Mesendoderm (in vitro differentiated cells): Measurements from ENCODE around the gene TNIK.

Source experiments
- DNase-seq: peaks from one replicate; pipeline ENCODE4 v3.0.0; 2013
- H2AK5ac ChIP-seq: 2 replicates; pipeline ENCODE4 v1.6.1; 2013; ENCODE audit warnings: low read length, inconsistent platforms
- H2BK120ac ChIP-seq: 2 replicates; pipeline ENCODE4 v1.6.1; 2013; ENCODE audit warnings: low read depth, mild to moderate bottlenecking, low read length, moderate library complexity, mixed read lengths
- H2BK15ac ChIP-seq: replicated peaks from 2 replicates; pipeline ENCODE4 v1.6.1; 2013; ENCODE audit warnings: low read depth, mild to moderate bottlenecking, moderate library complexity
- H2BK5ac ChIP-seq: 2 replicates; pipeline ENCODE4 v1.6.1; 2013; ENCODE audit warnings: low read length, inconsistent platforms
- H3K18ac ChIP-seq: 2 replicates; pipeline ENCODE4 v1.6.1; 2013; ENCODE audit warnings: mild to moderate bottlenecking, low read length, mixed read lengths
- H3K23ac ChIP-seq: one replicate; pipeline ENCODE4 v1.6.1; 2013; ENCODE audit warnings: low read length
- H3K27ac ChIP-seq: 2 replicates; pipeline ENCODE4 v1.5.1; 2013; ENCODE audit warnings: low read depth, mild to moderate bottlenecking, inconsistent platforms, low read length, moderate library complexity
- H3K27me3 ChIP-seq: 2 replicates; pipeline ENCODE4 v1.6.1; 2013; ENCODE audit warnings: low read length, control low read depth, mild to moderate bottlenecking, inconsistent platforms; ENCODE audit not compliant: insufficient read depth, poor library complexity
- H3K36me3 ChIP-seq: 2 replicates; pipeline ENCODE4 v1.6.1; 2013; ENCODE audit warnings: low read length, inconsistent platforms; ENCODE audit not compliant: control insufficient read depth, insufficient read depth
- H3K4ac ChIP-seq: one replicate; pipeline ENCODE4 v1.6.1; 2013; ENCODE audit warnings: low read depth, mild to moderate bottlenecking, low read length, moderate library complexity
- H3K4me1 ChIP-seq: 2 replicates; pipeline ENCODE4 v1.6.1; 2013; ENCODE audit warnings: low read depth, low read length, inconsistent platforms; ENCODE audit not compliant: control insufficient read depth
- H3K4me2 ChIP-seq: 2 replicates; pipeline ENCODE4 v1.6.1; 2013; ENCODE audit warnings: low read length
- H3K4me3 ChIP-seq: 2 replicates; pipeline ENCODE4 v1.5.1; 2013; ENCODE audit warnings: mild to moderate bottlenecking, low read length
- H3K56ac ChIP-seq: one replicate; pipeline ENCODE4 v1.6.1; 2013; ENCODE audit warnings: low read length
- H3K79me1 ChIP-seq: 2 replicates; pipeline ENCODE4 v1.6.1; 2013; ENCODE audit warnings: low read length, inconsistent platforms
- H3K79me2 ChIP-seq: 2 replicates; pipeline ENCODE4 v1.6.1; 2013; ENCODE audit warnings: mild to moderate bottlenecking, low read length; ENCODE audit not compliant: control insufficient read depth, insufficient read depth
- H3K9ac ChIP-seq: 2 replicates; pipeline ENCODE4 v1.6.1; 2013; ENCODE audit warnings: low read length, inconsistent platforms
- H4K5ac ChIP-seq: one replicate; pipeline ENCODE4 v1.6.1; 2013; ENCODE audit warnings: low read length
- H4K8ac ChIP-seq: one replicate; pipeline ENCODE4 v1.6.1; 2013; ENCODE audit warnings: low read depth, mild to moderate bottlenecking, control low read depth, low read length, moderate library complexity
- WGBS: extraction: QIAGEN DNeasy Blood & Tissue Kit; methylation state at CpG from one replicate; pipeline ENCODE4 v1.1.7; 2013; ENCODE audit warnings: low lambda C conversion rate, missing lambda C conversion rate; ENCODE audit not compliant: insufficient coverage; ENCODE audit errors: extremely low coverage; 5-methylcytosine and 5-hydroxymethylcytosine counted together

The TNIK gene

GRCh38 chr3:171181907-171182690, 278.1 kb downstream of the TNIK start:
- H3K27me3 ChIP-seq, result no peaks in the 10 kb centered on the region
- no CpG with 5 or more reads among the region's 4 CpGs for WGBS
- H3K4me1 ChIP-seq, result peaks cover 7% of the 10 kb centered on the region
- H3K4me2 ChIP-seq, result no peak overlapping the region
- H3K27ac ChIP-seq, result no peak overlapping the region
- H3K36me3 ChIP-seq, result no peaks in the 10 kb centered on the region
- DNase-seq, result no peak
- no peak overlapping the region for H2AK5ac ChIP-seq
- no peak overlapping the region for H2BK120ac ChIP-seq
- no peak overlapping the region for H3K4me3 ChIP-seq
- no peak overlapping the region for H3K9ac ChIP-seq
- no peaks in the 10 kb centered on the region for H3K79me1 ChIP-seq
- no peak overlapping the region for H3K23ac ChIP-seq
- no peak overlapping the region for H3K18ac ChIP-seq
- H3K4ac ChIP-seq, result no peak overlapping the region
- H2BK15ac ChIP-seq, result no peak overlapping the region
- no peak overlapping the region for H4K5ac ChIP-seq
- H2BK5ac ChIP-seq, result no peak overlapping the region
- no peaks in the 10 kb centered on the region for H3K79me2 ChIP-seq
- no peak overlapping the region for H4K8ac ChIP-seq
- H3K56ac ChIP-seq, result no peak overlapping the region

- no peak overlapping the region for H3K4me3 ChIP-seq
- H3K23ac ChIP-seq, result no peak overlapping the region
- no peak overlapping the region for H3K4me2 ChIP-seq
- no peak for DNase-seq
- H3K56ac ChIP-seq, result no peak overlapping the region
- no peak overlapping the region for H2BK120ac ChIP-seq
- no peak overlapping the region for H2AK5ac ChIP-seq
- no peak overlapping the region for H2BK5ac ChIP-seq
- H3K4ac ChIP-seq, result no peak overlapping the region
- H4K8ac ChIP-seq, result no peak overlapping the region
- no peak overlapping the region for H3K27ac ChIP-seq
- no peak overlapping the region for H4K5ac ChIP-seq
- no peaks in the 10 kb centered on the region for H3K79me2 ChIP-seq
- H3K18ac ChIP-seq, result no peak overlapping the region
- H2BK15ac ChIP-seq, result no peak overlapping the region
- no peaks in the 10 kb centered on the region for H3K79me1 ChIP-seq
- H3K9ac ChIP-seq, result no peak overlapping the region
- no peaks in the 10 kb centered on the region for H3K4me1 ChIP-seq
- no peaks in the 10 kb centered on the region for H3K36me3 ChIP-seq
- no peaks in the 10 kb centered on the region for H3K27me3 ChIP-seq
These were observed 281.5 kb downstream of the TNIK start for GRCh38 chr3:171178714-171179113.

DNA sequence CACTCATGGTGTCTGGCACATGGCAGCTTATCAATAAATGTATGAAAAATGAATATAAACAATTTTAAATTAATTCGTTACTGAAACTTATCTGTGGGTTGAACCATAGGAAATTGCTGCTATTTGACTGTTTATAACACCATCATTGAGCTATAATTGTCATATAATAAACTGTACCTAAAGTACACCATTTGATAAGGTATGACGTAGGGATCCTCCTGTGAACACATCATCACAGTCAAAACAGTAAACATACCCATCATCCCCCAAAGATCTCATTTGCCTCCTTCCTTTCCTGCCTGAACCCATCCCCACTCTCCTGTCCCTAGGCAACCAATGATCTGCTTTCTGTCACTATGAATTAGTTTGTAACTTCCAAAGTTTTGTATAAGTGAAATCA, 282.7 kb downstream of the TNIK start:
- Histone ChIP-seq H3K27ac (no peak overlapping the region), H2AK5ac (no peak overlapping the region)
- WGBS, result no CpG with 5 or more reads among the region's 2 CpGs

DNA sequence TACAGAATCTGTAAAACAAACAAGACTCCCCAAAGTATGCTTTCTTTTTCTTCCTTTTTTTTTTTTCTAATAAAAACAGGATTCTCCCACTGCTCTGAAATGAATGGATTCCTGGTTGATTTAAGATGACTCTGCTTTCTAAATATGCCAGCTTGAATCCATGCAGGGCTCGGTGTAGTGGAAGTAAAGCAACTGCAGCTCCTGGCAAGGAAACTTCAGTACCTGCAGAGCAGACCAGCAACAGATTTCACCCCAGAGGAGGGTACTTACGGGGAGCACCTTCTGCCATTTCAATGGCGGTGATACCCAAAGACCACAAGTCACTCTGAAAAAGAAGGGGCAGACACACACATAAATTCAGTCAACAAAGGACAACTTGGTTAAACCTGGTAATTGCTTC, 283.1 kb downstream of the TNIK start:
- Histone ChIP-seq H4K5ac (no peak overlapping the region), H3K4ac (no peak overlapping the region), H2BK5ac (no peak overlapping the region), H3K4me2 (no peak overlapping the region), H4K8ac (no peak overlapping the region), H3K27me3 (no peaks in the 10 kb centered on the region), H3K23ac (no peak overlapping the region), H3K4me3 (no peak overlapping the region), H2AK5ac (no peak overlapping the region), H3K18ac (no peak overlapping the region), H2BK120ac (no peak overlapping the region), H3K79me1 (no peaks in the 10 kb centered on the region), H3K79me2 (no peaks in the 10 kb centered on the region), H3K56ac (no peak overlapping the region), H3K4me1 (no peaks in the 10 kb centered on the region), H2BK15ac (no peak overlapping the region), H3K36me3 (no peaks in the 10 kb centered on the region), H3K27ac (no peak overlapping the region), H3K9ac (no peak overlapping the region)
- no CpG with 5 or more reads among the region's 3 CpGs for WGBS
- no peak for DNase-seq

More for the DNA sequence above, 282.7 kb downstream of the TNIK start:
- no peaks in the 10 kb centered on the region for H3K4me1 ChIP-seq
- no peak overlapping the region for H3K9ac ChIP-seq
- H3K79me2 ChIP-seq, result no peaks in the 10 kb centered on the region
- H3K23ac ChIP-seq, result no peak overlapping the region
- H3K36me3 ChIP-seq, result no peaks in the 10 kb centered on the region
- H3K4me3 ChIP-seq, result no peak overlapping the region
- H4K8ac ChIP-seq, result no peak overlapping the region
- H3K18ac ChIP-seq, result no peak overlapping the region
- no peak overlapping the region for H3K56ac ChIP-seq
- H2BK5ac ChIP-seq, result no peak overlapping the region
- no peak overlapping the region for H3K4me2 ChIP-seq
- H4K5ac ChIP-seq, result no peak overlapping the region
- H3K79me1 ChIP-seq, result no peaks in the 10 kb centered on the region
- no peak for DNase-seq
- no peak overlapping the region for H3K4ac ChIP-seq
- no peak overlapping the region for H2BK15ac ChIP-seq
- H3K27me3 ChIP-seq, result no peaks in the 10 kb centered on the region
- no peak overlapping the region for H2BK120ac ChIP-seq

DNA sequence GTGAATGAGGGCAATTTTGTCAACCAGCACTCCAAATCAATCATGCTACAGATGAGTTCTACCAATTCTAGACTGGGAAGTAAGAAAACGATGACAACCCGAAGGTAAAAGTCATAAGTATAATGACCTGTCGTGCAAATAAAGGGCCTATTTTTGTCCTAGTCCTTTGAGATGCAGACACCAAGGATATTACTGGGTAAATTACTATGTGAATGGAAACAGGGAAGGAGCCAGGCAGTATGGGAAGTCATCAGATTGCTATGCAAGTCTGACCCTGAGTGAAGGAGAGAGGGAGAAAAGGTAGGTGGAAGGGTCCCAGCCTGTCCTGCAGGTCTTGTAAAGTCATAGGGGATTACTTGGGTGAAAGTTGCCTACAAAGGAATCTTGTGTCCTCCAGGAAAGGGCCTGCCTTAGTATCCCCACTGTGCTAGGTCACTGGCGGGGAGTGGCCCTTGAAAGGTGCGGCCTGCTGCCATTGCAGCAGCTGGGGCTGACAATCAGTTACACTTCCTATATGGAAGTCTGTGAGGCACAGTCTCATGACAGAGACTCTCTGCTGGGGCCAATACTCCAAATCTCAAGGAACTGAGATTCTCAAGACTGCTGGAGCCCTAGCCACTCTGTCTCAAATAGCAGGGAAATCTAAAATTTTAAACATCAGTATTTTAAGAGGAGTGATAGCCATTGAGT, 283.8 kb downstream of the TNIK start:
- H4K5ac ChIP-seq, result no peak overlapping the region

More for the DNA sequence above, 283.8 kb downstream of the TNIK start:
- H3K4me2 ChIP-seq, result no peak overlapping the region
- H3K27ac ChIP-seq, result no peak overlapping the region
- no peak overlapping the region for H2BK120ac ChIP-seq
- no peaks in the 10 kb centered on the region for H3K36me3 ChIP-seq
- H3K4me3 ChIP-seq, result no peak overlapping the region
- H3K79me1 ChIP-seq, result no peaks in the 10 kb centered on the region
- H3K23ac ChIP-seq, result no peak overlapping the region
- H3K4ac ChIP-seq, result no peak overlapping the region
- H4K8ac ChIP-seq, result no peak overlapping the region
- H3K18ac ChIP-seq, result no peak overlapping the region
- no peak overlapping the region for H2BK15ac ChIP-seq
- no peak for DNase-seq
- no peak overlapping the region for H2AK5ac ChIP-seq
- H3K4me1 ChIP-seq, result no peaks in the 10 kb centered on the region
- H3K56ac ChIP-seq, result no peak overlapping the region
- H2BK5ac ChIP-seq, result no peak overlapping the region
- WGBS, result no CpG with 5 or more reads among the region's 5 CpGs
- no peaks in the 10 kb centered on the region for H3K27me3 ChIP-seq
- no peak overlapping the region for H3K9ac ChIP-seq
- no peaks in the 10 kb centered on the region for H3K79me2 ChIP-seq
